Measurements from ENCODE around the gene SRP68.
A peak's percentile ranks its signal among the peaks of the same experiment; 100 is the strongest.
"Not testable (repeated sequence)": the region's sequence is repeated elsewhere in the genome, so short reads cannot be mapped to it uniquely, and the experiment has no call there.

SRP68 gene

GRCh38 chr17:76044475-76045007 is 27.8 kb downstream of the SRP68 start:
- not testable (repeated sequence) for DNase-seq

- DNase-seq, result not testable (repeated sequence)
Measured at GRCh38 chr17:76042868-76043267, 29.4 kb downstream of the SRP68 start.

- no peak for DNase-seq
Measured at GRCh38 chr17:76040376-76040775, 31.9 kb downstream of the SRP68 start.

DNA sequence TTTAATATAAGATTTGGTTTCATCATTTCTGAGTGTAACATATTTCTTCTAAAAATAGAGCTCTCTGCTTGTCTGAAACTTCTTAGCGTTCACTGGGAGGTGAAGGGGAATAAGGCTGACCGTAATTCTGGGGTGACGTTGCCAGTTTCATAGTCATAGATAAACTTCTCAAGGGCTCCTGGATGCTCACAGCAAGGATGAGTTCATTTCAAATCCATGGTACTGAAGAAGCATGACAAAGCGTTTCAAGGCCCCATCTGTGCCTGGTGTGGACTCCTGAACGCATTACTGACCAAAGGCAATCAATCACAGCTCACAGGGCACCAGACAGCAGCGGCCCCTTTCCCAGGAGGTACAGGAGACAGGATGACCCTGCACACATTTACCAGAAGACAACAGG is 33.2 kb downstream of the SRP68 start:
- no peak for DNase-seq

DNA sequence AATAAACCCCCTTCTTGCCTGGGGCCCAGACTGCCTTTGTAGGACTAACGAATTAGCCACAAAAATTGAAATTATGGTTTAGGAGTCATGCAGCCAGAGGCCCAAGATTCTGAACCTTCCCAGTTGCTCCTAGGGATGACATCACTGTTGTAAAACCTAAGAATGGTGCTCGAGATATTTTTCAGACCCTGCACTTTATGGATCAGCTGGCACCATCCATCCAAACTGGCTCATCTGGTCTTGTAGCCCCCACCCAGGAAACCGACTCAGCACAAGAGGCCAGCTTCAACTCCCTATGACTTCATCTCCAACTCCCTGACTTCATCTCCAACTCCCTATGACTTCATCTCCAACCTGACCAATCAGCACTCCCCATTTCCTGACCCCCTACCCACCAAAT is 34.3 kb downstream of the SRP68 start:
- no peak for DNase-seq

DNA sequence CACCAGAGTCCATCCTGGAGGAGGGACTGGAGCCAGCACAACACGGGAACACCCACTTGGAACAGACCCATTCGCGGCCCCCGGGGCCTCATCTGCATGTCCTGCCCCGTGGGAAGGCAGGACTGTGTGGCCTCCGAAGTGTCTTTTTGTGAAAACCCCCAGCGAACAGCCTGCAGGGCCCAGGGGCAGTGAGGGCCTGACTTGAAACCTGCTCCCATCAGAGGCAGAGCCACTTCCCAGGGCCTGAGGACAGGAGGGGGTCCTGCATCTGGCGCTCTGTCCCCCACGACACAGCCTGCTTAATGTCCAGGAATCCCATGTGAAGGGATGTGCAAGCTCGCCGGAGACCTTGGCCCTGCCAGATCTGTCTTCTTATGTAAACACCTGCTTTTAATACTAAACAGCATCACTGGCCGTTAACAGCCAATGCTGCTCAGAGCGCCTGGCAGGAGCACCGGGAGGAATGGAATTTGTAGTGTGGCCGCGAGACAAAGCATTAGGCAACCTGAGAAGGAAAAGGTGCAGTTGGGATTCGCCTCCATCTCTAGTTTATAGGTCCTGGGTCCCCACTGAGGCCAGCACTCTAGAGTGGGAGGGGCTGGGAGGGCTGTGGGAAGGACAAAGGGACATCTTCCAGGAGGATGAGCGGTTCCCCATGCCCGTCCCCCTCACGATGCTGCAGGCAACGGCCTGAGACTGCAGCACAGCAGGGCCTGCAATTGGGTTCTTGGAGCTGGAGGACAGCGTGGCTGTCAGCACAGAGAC is 35.6 kb downstream of the SRP68 start:
- peak; percentile 75 for DNase-seq

- no peak for DNase-seq
Measured at GRCh38 chr17:76034428-76035350, 37.6 kb downstream of the SRP68 start.

- DNase-seq, result no peak
Measured at GRCh38 chr17:76033139-76033538, 39.2 kb downstream of the SRP68 start.

GRCh38 chr17:76032780-76033108 is 39.6 kb downstream of the SRP68 start:
- DNase-seq, result no peak

DNA sequence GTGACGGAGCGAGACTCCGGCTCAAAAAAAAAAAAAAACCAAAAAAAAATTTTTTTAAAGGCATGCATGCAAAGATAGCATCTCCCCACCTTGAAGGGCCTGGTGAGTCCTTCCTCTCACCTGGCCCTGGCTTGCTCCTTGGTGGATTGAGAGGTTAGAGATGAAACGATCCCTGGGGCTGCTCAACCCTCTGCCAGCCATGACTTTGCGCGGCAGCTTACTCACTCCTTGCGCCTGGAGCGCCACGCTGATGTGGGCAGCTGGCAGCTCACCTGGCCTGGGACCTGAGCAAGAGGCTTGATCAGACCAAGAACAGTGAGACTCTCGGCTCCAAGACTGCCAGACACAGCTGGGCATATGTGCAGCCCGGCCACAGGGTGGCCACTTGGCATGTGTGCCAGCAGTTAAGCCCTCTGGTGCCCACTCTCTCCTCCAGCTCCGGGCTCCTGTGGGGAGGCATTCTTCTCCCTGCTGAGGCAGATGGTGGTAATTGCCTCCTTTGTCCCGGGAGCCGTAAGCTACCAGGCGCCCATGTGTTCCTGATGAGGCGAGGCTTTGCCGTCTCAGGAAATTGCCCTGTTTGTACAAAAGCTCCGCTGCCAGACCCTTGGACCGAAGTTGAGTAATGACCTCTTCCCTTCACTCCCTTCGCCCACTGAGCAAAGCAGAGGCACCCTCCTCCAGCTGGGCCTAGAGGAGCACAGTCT is 40.1 kb downstream of the SRP68 start:
- no peak for DNase-seq

DNA sequence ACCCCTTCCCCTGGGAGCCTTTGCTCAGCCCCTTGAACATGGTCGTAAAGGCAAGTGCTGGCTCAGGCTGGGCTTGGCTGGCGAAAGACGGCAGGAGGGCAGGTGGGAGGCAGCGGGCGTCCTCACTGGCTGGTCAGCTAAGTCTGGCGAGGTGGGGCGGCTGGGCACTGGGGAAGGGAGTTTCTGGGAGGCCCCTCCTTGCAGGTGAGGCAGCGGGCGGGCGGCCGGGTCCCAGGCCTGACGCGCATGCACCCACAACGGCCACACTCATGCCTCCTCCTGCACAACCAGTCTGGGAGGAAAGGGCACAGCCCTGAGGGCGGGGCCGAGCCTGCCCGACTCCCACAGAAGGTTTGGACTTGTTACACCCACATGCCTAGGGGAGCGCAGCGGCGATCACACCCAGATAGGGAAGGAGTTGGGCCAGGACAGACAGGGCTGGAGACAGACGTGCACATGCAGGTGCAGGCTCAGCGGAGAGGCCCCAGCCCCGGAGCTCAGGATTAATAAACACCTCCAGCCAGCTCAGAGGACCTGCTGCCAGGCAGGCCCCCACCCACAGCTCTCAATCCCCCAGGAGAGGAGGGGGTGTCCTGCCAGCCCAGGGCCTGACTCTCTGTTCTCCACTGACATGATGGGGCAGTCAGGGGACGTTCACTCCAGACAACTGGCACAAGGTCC is 45.0 kb downstream of the SRP68 start, which contains the start of gene EVPL:
Gene EVPL, minus strand, starts transcription at position 148 of the 681 bp plus-strand sequence. Its CDS starts 108 bp downstream, at position 40.
- peak; percentile 77 for DNase-seq

DNA sequence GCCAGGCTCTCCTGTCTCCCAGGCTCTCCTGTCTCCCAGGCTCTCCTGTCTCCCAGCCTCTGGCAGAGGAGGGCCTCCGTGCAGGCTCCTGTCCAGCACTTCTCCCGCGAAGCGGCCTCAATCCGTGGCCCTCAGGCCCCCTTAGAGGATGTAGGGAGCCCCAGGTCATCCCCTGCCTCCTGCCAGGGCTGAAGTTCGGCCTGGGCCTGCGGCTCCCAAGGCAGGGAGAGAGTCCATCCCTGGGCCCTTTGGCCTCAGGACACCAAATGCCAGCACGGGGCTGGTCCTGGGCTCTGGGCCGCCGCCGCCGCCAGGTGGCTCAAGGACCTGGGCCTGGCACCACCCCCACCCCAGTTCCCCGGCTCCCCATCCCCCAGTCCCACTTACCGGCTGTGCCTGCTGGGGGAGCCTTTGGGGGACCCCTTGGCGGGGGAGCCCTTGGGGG is 45.6 kb downstream of the SRP68 start:
- DNase-seq, result no peak

DNA sequence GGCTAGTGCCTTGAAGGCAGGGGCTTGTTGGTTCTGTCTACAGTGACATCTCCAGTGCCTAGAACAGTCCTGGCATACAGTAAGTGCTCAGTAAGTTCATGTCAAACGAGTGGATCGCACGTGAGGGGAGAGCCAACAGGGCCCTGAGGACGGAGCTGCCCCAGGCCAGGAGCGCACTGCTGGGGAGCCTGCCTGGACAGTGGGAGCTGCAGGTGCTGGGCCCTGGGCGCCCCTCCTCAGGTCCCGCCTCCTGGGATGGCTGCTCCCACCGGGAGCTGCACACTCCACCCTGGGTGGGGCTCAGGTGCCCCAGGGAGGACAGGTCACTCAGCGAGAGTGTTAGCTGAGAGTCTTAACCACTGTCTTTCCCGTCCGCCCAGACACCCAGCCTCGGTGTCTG is 47.0 kb downstream of the SRP68 start:
- DNase-seq, result no peak

GRCh38 chr17:76024353-76024752 is 48.0 kb downstream of the SRP68 start:
- DNase-seq, result no peak

- no peak for DNase-seq
Measured at GRCh38 chr17:76023900-76024237, 48.4 kb downstream of the SRP68 start.

DNA sequence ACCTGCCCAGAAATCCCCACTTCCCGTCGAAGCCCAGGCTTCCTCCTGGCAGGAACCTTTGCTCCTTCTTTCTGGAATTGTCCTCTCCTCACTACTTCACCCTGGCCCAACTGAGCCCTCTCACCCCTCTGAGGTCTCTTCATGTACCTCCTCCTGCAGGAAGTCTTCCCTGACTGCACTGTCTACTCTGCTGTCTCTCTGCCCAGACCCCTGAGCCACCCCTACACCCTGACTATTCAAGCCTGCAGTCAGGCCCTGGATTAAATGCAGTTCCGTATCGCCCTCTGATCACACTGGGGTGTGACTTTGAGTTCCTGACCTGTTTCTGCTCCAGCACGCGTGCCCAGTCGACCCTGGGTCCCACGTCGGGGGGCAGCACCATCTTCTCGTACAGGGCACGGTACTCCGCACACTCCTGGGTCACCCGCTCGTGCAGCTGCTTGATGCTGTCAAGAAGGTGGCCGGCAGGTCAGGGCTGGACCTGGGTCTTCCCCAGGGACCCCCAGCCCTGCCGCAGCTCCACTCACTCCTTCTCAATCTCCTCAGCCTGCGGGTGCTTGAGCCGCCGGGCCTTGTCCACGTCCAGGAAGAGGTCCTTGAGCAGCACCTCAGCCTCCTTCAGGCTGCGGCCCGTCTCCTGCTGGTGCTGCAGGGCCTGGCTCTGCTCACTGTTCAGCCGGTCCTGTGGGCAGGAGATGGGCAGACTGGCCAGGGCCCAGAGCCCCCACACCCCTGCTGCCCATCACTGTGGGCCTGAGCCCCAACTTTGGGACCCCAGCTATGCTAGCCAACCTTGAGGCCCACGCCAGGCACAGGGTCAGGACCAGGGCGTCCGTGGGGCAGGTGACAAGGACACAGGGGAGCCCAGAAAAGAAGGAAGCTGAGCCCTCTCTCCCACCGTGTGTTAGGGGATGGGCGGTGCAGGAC is 49.1 kb downstream of the SRP68 start:
- DNase-seq, result no peak

GRCh38 chr17:76022285-76022684 is 50.0 kb downstream of the SRP68 start:
- no peak for DNase-seq

GRCh38 chr17:76019833-76020467 is 52.4 kb downstream of the SRP68 start:
- no peak for DNase-seq

DNA sequence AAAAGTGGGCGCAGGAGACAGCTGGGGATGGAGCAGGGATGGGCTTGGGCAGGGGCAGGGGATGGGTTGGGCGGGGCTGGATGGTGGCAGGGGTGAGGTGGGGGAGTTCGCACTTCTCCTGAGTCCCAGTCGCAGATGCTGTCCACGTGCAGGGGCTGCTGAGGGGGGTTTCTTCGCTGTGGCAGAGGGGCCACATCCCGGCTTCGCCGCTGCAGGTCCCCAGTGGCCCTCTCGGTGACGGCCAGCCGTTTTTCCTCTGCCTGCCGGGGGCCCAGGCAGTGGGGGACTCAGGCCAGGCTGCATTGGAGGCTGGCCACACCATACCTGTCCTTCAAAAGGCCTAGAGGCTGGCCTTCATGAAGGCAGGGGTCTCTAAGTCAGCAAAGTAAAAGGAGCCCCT is 53.5 kb downstream of the SRP68 start:
- no peak for DNase-seq

DNA sequence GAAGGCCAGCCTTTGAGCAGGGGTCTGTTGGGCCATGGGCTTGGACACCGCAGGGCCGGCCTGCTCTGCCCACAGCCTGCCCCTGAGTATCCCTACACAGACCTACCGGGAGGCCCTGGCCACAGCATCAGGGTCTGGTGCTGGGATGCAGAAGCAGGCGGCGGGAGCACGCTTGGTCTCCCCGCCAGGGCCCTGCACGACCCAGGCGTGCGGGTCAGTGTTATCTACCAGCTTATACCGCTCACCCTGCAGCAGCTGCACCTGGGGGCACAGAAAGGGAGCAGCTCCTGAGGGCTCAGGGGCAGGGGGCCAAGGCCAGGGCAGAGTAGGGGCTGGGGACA is 54.0 kb downstream of the SRP68 start:
- DNase-seq, result no peak
